A673 (cell line): ENCODE results near the gene TPPP.
"Not testable (repeated sequence)": the region's sequence is repeated elsewhere in the genome, so short reads cannot be mapped to it uniquely, and the experiment has no call there.

Experiments
- EZH2 ChIP-seq: fragments of 200-600 bp; sonication (generic); IDR thresholded peaks from 2 replicates; pipeline ENCODE4 v1.6.1; 2017; ENCODE audit warnings: borderline replicate concordance, low read depth, mild to moderate bottlenecking, mixed read lengths, antibody characterized with exemption, low read length; ENCODE audit not compliant: poor library complexity, severe bottlenecking
- TF ChIP-seq, protein P1 (sequence below): fragments of 300-800, 200-600 bp; sonication (generic); conservative IDR thresholded peaks from 2 replicates; pipeline ENCODE4 v1.5.1; 2017; ENCODE audit warnings: low read depth, mild to moderate bottlenecking, antibody characterized with exemption, low read length, moderate library complexity, mixed read lengths

- TF ChIP-seq, protein P1, sequence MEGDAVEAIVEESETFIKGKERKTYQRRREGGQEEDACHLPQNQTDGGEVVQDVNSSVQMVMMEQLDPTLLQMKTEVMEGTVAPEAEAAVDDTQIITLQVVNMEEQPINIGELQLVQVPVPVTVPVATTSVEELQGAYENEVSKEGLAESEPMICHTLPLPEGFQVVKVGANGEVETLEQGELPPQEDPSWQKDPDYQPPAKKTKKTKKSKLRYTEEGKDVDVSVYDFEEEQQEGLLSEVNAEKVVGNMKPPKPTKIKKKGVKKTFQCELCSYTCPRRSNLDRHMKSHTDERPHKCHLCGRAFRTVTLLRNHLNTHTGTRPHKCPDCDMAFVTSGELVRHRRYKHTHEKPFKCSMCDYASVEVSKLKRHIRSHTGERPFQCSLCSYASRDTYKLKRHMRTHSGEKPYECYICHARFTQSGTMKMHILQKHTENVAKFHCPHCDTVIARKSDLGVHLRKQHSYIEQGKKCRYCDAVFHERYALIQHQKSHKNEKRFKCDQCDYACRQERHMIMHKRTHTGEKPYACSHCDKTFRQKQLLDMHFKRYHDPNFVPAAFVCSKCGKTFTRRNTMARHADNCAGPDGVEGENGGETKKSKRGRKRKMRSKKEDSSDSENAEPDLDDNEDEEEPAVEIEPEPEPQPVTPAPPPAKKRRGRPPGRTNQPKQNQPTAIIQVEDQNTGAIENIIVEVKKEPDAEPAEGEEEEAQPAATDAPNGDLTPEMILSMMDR: not testable (repeated sequence)
- not testable (repeated sequence) for TF ChIP-seq EZH2
Observed at GRCh38 chr5:681317-682191, 11.6 kb downstream of the TPPP start.
